Astrocyte (in vitro differentiated cells and primary cell): Measurements from ENCODE around the gene APBA2. TPM values are rescaled to one million over a fixed set of nuclear protein-coding genes. Genes with fewer than 3 reads are reported as not detected.

ENCODE experiments used
- DNase-seq: peaks from one replicate; pipeline ENCODE4 v3.0.0-alpha.2; 2010; ENCODE audit warnings: low read depth
- FAIRE-seq: peaks from 2 replicates; lab custom pipeline; 2011; peaks lifted over from hg19 to GRCh38; lab: Jason Lieb, UNC
- H2AFZ ChIP-seq: 2 replicates; pipeline ENCODE4 v1.6.0; 2012; ENCODE audit warnings: low read depth, low read length, inconsistent platforms
- H3K27ac ChIP-seq: 2 replicates; pipeline ENCODE4 v1.5.1; 2011; ENCODE audit warnings: low read depth, low read length, inconsistent platforms
- H3K27me3 ChIP-seq: 2 replicates; pipeline ENCODE4 v1.6.0; 2011; ENCODE audit warnings: low read length, inconsistent platforms; ENCODE audit not compliant: insufficient read depth
- H3K36me3 ChIP-seq: 2 replicates; pipeline ENCODE4 v1.5.1; 2011; ENCODE audit warnings: low read length, inconsistent platforms; ENCODE audit not compliant: insufficient read depth
- H3K4me1 ChIP-seq: 2 replicates; pipeline ENCODE4 v1.5.1; 2011; ENCODE audit warnings: low read length, inconsistent platforms; ENCODE audit not compliant: insufficient read depth
- H3K4me2 ChIP-seq: 2 replicates; pipeline ENCODE4 v1.6.0; 2012; ENCODE audit warnings: low read length, inconsistent platforms
- H3K4me3 ChIP-seq: 2 replicates; pipeline ENCODE4 v1.5.1; 2011; ENCODE audit warnings: low read depth, mild to moderate bottlenecking, low read length, inconsistent platforms; ENCODE audit not compliant: insufficient read depth
- H3K79me2 ChIP-seq: 2 replicates; pipeline ENCODE4 v1.6.0; 2012; ENCODE audit warnings: mild to moderate bottlenecking, low read length, inconsistent platforms; ENCODE audit not compliant: insufficient read depth
- H3K9ac ChIP-seq: 2 replicates; pipeline ENCODE4 v1.6.0; 2012; ENCODE audit warnings: mild to moderate bottlenecking, low read length, inconsistent platforms
- H3K9me3 ChIP-seq: 2 replicates; pipeline ENCODE4 v1.5.1; 2012; ENCODE audit warnings: low read depth, mild to moderate bottlenecking, low read length, inconsistent platforms; ENCODE audit not compliant: insufficient read depth
- H4K20me1 ChIP-seq: 2 replicates; pipeline ENCODE4 v1.6.0; 2012; ENCODE audit warnings: low read length, inconsistent platforms; ENCODE audit not compliant: insufficient read depth
- H3K27ac Mint-ChIP-seq: one replicate; pipeline ENCODE4 v1.8.0; 2021; ENCODE audit warnings: mild to moderate bottlenecking, mixed read lengths; ENCODE audit not compliant: unreplicated experiment
- H3K27me3 Mint-ChIP-seq: one replicate; pipeline ENCODE4 v1.8.0; 2021; ENCODE audit warnings: low read depth, mixed read lengths; ENCODE audit not compliant: unreplicated experiment
- H3K36me3 Mint-ChIP-seq: one replicate; pipeline ENCODE4 v1.8.0; 2021; ENCODE audit warnings: low read depth, mixed read lengths; ENCODE audit not compliant: unreplicated experiment
- H3K4me1 Mint-ChIP-seq: one replicate; pipeline ENCODE4 v1.8.0; 2021; ENCODE audit warnings: low read depth, mixed read lengths; ENCODE audit not compliant: unreplicated experiment
- H3K4me3 Mint-ChIP-seq: one replicate; pipeline ENCODE4 v1.8.0; 2021; ENCODE audit warnings: mild to moderate bottlenecking, moderate library complexity, mixed read lengths; ENCODE audit not compliant: unreplicated experiment
- H3K9me3 Mint-ChIP-seq: one replicate; pipeline ENCODE4 v1.8.0; 2021; ENCODE audit warnings: mild to moderate bottlenecking, mixed read lengths; ENCODE audit not compliant: unreplicated experiment
- EZH2 ChIP-seq: IDR thresholded peaks from 2 replicates; pipeline ENCODE4 v1.6.1; 2012; ENCODE audit warnings: mild to moderate bottlenecking, low read length, inconsistent platforms; ENCODE audit not compliant: insufficient read depth
- total RNA-seq: library from RNA; stranded (reverse); gene quantifications from 2 replicates; pipeline ENCODE4 v1.2.1, GENCODE V29; 2021
- TF ChIP-seq, protein P1 (sequence below): IDR thresholded peaks from 2 replicates; pipeline ENCODE4 v1.5.1; 2011; ENCODE audit warnings: low read depth, mild to moderate bottlenecking, inconsistent platforms, low read length, moderate library complexity; ENCODE audit not compliant: insufficient read depth

The APBA2 gene
- total RNA-seq, 1 donor from 2014 or later = 15.2 TPM

DNA sequence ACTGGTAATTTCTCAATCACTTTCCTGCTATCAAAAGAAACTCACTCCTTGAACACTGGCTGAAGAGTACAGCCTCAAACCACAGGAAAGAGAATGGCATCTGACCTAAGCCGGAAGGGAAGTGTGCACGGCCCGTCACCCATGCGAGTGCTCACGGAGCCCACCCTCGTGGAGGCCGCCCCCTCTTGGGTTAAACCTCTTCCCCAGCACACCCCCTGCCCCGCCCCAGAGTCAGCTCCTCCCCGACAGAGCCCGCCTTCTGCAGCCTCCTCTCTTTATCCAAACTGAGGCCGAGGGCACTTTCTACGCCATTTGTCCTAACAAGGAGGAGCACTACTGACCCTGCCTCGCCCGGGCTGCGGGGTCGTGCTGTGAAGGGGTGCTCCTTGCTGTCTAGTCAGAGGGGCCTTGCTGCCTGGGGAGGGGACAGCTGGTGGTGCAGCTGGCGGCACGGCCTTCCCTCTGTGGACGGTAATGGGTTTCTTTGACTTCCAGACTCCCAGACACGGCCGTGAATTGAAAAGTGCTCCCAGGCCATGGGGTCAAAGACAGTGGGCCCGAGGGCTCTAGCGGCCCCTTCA, 246.2 kb downstream of the APBA2 start:
- Mint-ChIP-seq H3K27me3 (peaks cover 32% of the 10 kb centered on the region), H3K4me3 (no peak overlapping the region), H3K36me3 (no peaks in the 10 kb centered on the region), H3K4me1 (peaks cover 2% of the 10 kb centered on the region), H3K27ac (no peak overlapping the region), H3K9me3 (peaks cover 2% of the 10 kb centered on the region)
- Histone ChIP-seq H3K4me1 (no peaks in the 10 kb centered on the region), H2AFZ (no peak overlapping the region), H3K4me3 (no peak overlapping the region), H3K79me2 (no peaks in the 10 kb centered on the region), H4K20me1 (no peaks in the 10 kb centered on the region), H3K27ac (no peak overlapping the region), H3K4me2 (no peak overlapping the region), H3K27me3 (peaks cover 7% of the 10 kb centered on the region), H3K36me3 (no peaks in the 10 kb centered on the region), H3K9ac (no peak overlapping the region), H3K9me3 (no peaks in the 10 kb centered on the region)
- FAIRE-seq (no peak), DNase-seq (no peak)
- no peak for TF ChIP-seq EZH2
- TF ChIP-seq, protein P1, sequence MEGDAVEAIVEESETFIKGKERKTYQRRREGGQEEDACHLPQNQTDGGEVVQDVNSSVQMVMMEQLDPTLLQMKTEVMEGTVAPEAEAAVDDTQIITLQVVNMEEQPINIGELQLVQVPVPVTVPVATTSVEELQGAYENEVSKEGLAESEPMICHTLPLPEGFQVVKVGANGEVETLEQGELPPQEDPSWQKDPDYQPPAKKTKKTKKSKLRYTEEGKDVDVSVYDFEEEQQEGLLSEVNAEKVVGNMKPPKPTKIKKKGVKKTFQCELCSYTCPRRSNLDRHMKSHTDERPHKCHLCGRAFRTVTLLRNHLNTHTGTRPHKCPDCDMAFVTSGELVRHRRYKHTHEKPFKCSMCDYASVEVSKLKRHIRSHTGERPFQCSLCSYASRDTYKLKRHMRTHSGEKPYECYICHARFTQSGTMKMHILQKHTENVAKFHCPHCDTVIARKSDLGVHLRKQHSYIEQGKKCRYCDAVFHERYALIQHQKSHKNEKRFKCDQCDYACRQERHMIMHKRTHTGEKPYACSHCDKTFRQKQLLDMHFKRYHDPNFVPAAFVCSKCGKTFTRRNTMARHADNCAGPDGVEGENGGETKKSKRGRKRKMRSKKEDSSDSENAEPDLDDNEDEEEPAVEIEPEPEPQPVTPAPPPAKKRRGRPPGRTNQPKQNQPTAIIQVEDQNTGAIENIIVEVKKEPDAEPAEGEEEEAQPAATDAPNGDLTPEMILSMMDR = no peak

DNA sequence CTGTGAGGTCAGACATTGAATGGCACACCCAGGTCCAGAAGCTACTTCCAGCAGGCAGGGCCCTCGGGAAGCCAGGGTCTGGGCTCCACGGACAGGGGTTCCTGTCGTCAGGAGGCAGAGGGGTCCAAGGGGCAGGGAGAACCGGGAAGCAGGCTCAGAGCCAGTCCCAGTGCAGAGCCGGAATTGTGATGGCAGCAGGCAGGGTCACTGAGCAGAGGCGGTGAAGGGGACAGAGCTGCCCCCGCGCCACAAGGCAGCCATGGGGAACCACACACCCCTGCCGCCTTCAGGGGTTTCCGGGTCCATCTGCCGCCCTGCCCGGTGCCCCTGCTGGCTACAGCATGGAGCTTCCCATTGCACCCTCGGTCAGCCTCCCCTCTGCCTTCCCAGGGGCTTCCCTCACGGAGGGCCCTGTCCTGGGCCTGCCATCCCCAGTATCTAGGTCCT, 247.0 kb downstream of the APBA2 start:
- no peak overlapping the region for H2AFZ ChIP-seq
- H3K4me2 ChIP-seq = no peak overlapping the region
- no peak overlapping the region for H3K27ac ChIP-seq
- H3K4me3 ChIP-seq = no peak overlapping the region
- Mint-ChIP-seq H3K36me3 (no peaks in the 10 kb centered on the region), H3K4me3 (no peak overlapping the region), H3K4me1 (peaks cover 2% of the 10 kb centered on the region), H3K27me3 (peaks cover 32% of the 10 kb centered on the region), H3K9me3 (peaks cover 2% of the 10 kb centered on the region), H3K27ac (no peak overlapping the region)
- no peak for FAIRE-seq
- H3K79me2 ChIP-seq = no peaks in the 10 kb centered on the region
- DNase-seq = no peak
- H3K9ac ChIP-seq = no peak overlapping the region
- H3K27me3 ChIP-seq = peaks cover 7% of the 10 kb centered on the region
- no peaks in the 10 kb centered on the region for H3K36me3 ChIP-seq
- H3K9me3 ChIP-seq = no peaks in the 10 kb centered on the region
- TF ChIP-seq, protein P1 = no peak
- no peak for TF ChIP-seq EZH2
- H3K4me1 ChIP-seq = no peaks in the 10 kb centered on the region
- H4K20me1 ChIP-seq = no peaks in the 10 kb centered on the region

DNA sequence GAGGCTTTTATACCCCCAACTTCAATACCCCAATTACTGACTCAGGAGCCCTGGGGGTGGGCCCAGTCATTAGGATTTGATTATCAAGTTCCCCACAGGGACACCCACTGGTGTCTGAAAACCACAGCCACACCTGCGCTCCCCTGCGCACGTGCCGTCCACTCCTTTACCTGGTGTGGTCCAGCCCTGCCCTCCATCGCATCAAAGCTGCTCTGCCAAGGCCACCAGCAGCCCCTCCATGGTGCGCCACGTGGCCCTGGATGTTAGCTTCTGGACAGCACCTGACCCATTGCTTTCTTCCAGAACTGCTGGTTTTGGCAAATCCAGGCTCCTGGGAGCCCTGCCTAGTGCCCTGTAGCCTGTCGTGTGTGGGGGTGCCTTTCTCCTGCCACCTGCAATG, 247.5 kb downstream of the APBA2 start:
- H3K4me3 Mint-ChIP-seq = no peak overlapping the region
- FAIRE-seq (no peak), DNase-seq (no peak)
- H3K27me3 Mint-ChIP-seq = peaks cover 30% of the 10 kb centered on the region
- no peaks in the 10 kb centered on the region for H3K36me3 ChIP-seq
- no peaks in the 10 kb centered on the region for H3K4me1 ChIP-seq
- TF ChIP-seq, protein P1 = no peak
- no peak for TF ChIP-seq EZH2
- no peaks in the 10 kb centered on the region for H3K9me3 ChIP-seq
- H3K9me3 Mint-ChIP-seq = peaks cover 2% of the 10 kb centered on the region
- H3K4me3 ChIP-seq = no peak overlapping the region
- H3K27ac Mint-ChIP-seq = no peak overlapping the region
- H2AFZ ChIP-seq = no peak overlapping the region
- no peak overlapping the region for H3K9ac ChIP-seq
- H3K36me3 Mint-ChIP-seq = no peaks in the 10 kb centered on the region
- H3K4me1 Mint-ChIP-seq = peaks cover 2% of the 10 kb centered on the region
- no peak overlapping the region for H3K4me2 ChIP-seq
- no peaks in the 10 kb centered on the region for H3K79me2 ChIP-seq
- H3K27ac ChIP-seq = no peak overlapping the region
- H3K27me3 ChIP-seq = peaks cover 7% of the 10 kb centered on the region
- no peaks in the 10 kb centered on the region for H4K20me1 ChIP-seq
